C1 segment of cervical spinal cord (tissue), 14 donors: ENCODE results near the gene MAPK14.
"Not testable (repeated sequence)": the region's sequence is repeated elsewhere in the genome, so short reads cannot be mapped to it uniquely, and the experiment has no call there.

ENCODE experiments used
- DNase-seq, 14 donors: peaks; one replicate each; lab custom pipeline; 2025; lab: John Stamatoyannopoulos, UW

The MAPK14 gene

DNA sequence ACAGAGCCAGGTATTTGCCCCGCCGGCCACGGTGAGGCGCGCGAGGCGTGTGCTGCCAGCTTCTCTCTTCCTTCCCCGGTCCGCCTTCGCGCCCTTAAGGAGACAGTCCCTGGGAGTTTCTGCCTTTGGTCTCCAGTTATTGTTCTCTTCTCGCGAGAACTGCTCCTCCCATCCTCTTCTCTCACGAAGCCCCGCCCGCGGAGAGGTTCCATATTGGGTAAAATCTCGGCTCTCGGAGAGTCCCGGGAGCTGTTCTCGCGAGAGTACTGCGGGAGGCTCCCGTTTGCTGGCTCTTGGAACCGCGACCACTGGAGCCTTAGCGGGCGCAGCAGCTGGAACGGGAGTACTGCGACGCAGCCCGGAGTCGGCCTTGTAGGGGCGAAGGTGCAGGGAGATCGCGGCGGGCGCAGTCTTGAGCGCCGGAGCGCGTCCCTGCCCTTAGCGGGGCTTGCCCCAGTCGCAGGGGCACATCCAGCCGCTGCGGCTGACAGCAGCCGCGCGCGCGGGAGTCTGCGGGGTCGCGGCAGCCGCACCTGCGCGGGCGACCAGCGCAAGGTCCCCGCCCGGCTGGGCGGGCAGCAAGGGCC is at the start of gene MAPK14:
TSS of gene MAPK14 (plus strand) at position 308 of the 587 bp plus-strand sequence. CDS start 350 bp downstream, outside the sequence.
- DNase-seq: peak; percentile 52 to 99 (median 94)

DNA sequence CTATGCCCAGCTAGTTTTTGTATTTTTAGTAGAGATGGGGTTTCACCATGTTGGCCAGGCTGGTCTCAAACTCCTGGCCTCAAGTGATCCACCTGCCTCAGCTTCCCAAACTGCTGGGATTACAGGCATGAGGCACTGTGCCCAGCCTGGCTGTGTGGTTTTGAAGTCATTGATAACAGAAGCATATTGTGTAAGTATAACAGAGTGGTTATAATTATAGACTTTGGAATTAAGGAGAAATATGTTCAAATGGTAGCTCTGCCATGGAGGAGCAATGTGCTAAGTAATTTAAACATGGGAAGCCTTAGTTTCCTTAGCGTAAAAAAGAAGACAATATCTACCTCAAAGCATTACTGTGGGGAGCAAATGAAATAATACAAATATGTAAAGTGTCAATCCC is 47.5 kb upstream of the MAPK14 start:
- DNase-seq: not testable (repeated sequence)

DNA sequence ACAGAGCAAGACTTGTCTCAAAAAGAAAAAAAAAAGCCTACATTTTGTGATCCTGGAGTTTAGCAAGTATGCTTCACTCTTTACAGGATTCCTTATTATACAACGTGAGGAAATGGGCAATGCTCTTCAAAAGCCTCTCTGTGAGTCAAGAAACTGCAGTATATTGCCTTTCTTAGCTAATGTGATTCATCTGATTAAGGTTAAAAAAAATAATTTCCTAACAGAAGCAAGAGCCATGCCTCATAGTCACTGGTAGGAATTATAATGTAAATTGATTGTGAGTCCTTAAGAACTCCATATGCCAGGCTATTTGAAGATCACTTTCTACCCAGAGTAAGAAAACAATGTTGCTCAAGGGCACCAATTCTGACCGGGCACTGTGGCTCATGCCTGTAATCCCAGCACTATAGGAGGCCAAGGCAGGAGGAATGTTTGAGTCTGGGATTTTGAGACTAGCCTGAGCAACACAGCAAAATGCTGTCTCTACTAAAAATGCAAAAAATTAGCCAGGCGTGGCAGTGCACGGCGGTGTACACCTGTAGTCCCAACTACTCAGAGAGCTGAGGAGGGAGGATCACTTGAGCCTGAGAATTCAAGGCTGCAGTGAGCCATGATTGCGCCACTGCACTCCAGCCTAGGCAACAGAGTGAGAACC is 46.5 kb upstream of the MAPK14 start:
- no peak for DNase-seq

DNA sequence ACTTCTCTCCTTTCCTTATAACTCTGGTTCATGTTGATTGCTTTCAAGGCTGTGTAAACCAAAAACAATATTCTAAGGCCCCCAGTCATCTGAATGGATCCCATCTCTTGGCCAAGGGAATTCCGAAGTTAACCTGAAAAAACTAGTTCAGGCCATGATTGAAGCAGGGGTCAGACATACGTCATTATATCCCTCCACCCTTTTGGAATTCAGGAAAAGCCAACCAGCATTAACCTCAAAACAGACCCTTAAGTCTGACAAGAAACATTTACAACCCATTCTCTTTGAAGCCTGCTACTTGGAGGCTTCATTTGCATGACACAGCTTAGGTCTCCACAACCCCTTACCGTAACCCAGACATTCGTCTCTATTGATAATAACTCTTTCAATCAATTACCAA is 42.9 kb upstream of the MAPK14 start:
- DNase-seq: no peak

DNA sequence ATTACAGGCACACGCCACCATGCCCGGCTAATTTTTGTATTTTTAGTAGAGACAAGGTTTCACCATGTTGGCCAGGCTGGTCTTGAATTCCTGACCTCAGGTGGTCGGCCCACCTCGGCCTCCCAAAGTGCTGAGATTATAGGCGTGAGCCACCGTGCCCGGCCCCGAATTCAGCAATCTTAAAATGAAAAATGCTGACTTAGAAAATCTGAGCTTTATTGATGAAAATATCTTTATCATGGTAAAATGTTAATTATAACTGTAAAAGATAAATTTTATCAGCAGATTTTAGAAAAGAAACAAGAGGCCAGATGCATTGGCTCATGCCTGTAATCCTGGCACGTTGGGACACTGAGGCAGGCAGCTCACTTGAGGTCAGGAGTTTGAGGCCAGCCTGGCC is 39.6 kb upstream of the MAPK14 start:
- DNase-seq: not testable (repeated sequence)

DNA sequence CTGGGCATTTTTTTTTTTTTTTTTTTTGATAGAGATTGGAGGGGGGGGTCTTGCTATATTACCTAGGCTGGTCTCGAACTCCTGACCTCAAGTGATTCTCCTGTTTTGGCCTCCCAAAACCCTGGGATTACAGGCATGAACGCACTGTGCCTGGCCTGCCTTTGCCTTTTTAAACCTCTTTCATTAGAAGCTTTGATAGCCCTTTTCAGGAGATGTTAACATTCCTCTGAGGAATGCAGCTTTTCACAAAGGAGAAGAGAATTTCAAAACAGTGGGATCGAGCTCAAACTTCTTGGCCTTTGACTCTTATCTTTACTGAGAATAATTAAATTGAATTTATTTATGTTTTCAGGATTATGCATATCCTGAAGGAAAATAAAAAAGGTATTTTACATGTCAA is 34.5 kb upstream of the MAPK14 start:
- no peak for DNase-seq

DNA sequence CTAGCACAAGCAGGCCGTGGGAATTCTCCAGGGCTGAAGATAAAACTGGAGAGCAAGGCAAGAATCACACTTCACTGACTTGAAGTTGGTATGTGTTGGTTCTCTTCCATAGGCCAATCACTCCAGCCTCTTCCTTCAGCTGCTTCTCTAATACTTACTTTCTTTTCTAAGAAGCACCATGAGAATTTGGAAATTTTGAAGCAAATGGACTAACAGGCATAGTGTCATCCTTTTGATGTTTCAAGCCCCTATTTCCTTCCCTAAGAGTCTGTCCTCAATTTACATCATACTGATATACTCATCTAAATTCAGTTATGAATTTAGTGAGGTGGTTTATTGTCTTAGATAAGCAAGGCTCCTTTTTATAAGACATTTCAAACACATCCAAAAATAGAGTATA is 27.2 kb upstream of the MAPK14 start:
- DNase-seq: no peak

DNA sequence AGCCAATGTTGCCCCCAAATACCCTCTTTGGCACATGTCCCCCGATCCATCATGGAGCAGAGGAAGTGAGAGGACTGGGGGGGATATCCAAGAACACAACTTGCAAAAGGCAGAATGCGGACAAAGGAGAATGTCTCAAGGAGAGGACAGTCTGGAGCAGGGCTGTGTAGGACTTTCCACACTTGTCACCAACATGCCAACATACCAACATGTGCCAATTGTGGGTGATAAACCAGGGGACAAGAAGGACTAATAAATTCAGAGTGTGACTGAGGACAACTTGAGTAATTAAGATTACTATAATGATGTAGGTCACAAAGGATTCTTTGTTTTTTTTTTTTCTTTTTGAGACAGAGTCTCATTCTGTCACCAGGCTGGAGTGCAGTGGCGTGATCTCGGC is 11.9 kb upstream of the MAPK14 start:
- no peak for DNase-seq

DNA sequence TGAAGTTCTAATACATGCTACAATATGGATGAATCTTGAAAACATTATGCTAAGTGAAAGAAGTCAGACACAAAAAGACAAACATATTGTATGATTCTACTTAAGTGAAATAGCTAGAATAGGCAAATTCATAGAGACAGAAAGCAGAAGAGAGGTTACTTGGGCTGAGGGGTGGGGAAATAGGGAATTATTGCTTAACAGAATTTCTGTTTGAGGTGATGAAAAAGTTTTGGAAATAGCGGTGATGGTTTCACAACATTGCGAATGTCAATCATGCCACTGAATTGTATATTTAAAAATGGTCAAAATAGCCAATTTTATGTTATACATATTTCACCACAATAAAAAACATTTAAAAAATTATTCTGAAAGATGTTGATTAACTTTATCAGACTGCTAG is 9.3 kb upstream of the MAPK14 start:
- no peak for DNase-seq

DNA sequence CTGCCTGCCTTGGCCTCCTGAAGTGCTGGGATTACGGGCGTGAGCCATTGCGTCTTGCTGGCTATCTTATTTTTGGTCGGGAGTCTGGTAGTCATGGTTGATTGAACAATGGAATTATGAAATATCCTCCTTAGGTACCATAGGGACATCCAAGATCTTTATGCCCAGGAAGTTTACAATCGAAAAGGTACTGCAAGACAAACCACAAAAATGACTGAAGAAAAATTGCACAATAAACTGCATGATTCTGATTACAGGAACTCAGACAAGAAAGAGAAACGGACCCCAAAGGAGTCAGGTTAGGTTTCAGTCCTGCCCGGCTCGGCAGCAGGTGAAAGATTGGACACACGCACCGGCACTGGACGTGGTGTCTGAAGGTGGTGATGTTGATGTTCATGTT is 8.4 kb upstream of the MAPK14 start:
- DNase-seq: no peak

DNA sequence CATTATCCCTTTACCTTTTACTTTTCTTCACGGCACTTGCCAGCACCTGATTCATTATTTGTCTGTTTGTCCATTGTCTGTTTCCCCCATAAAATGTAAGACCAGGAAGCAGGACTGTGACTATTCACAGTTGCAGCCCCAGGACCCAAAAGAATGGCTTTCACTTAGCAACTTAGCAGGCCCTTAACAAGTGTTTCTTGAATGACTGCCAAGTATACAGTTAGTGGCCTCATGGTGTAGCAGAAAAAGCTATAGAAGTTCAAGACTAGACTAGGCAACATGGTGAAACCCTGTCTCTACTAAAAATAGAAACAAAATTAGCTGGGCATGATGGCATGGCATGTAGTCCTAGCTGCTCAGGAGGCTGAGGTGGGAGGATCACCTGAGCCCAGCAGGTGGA is 7.5 kb upstream of the MAPK14 start:
- DNase-seq: no peak

DNA sequence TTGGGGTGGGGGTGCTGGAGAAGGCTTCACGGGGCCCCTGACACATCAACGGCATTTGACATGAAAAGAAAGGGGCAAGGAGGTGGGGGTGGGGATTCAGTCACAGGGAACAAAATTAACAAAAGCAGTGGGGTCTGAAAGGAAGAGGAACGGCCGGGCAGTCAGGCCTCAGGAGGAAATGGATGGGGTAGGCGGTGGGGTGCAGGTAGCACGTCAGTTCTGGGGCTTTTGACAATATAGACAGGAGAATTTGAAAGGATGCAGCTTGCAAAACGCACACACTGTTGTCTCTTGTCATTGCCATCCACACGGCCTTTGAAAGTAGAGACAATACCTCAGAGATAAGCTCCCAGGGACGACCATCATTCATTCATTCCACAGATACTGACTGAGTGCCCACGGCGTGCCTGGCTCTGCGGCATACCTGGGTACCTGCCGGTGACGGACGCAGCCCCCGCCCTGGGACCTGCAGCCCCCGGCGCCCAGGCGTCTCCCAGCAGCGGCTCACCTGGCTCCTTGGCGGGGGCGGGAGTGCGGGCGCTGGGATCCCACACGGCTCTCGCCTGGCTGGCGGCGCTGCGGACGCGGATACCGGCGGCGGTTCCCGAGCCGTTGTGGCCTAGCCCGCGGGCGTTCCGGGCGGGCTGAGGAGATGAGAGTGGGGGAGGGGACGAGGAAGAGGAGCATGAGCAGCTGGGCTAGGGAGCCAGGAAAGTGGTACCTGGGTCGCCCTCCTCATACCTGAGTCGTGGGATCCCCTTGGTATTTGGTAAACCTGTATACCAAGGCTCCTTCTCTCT is 3.4 kb upstream of the MAPK14 start, which contains the start of gene SLC26A8:
TSS of gene SLC26A8 (minus strand) at position 646 of the 800 bp plus-strand sequence. CDS start 4,934 bp downstream, outside the sequence.
- DNase-seq: peak in 1 of 14 donors; percentile 55

DNA sequence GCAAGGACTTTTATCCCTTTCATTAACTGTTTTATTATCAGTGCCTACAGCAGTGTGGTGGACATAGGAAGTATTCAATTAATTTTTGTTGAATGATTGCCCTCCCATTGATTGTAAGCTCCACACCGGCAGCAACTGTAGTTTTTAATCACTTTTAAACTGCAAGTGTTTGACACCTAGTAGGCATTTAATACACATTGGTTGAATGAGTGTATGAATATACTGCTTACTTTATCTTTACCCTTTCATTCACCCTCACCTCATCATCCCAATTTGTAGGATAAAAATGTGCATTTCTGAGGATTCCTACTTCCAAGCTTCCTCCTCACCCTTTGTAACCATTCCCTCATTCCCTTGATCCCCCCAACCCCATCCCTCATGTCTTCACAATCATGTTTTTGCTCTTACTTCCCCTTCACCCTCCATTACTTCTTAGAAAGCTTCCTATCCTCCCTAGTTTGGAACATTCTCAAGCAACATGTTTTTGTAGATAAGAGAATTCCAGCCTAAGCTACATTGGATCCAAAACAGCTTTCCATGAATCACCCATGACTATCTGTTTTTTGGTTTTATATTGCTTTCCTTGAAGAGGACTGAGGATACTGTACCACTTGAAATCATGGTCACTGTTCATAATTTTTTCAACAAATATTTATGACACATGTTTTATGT is 2.2 kb upstream of the MAPK14 start:
- no peak for DNase-seq

DNA sequence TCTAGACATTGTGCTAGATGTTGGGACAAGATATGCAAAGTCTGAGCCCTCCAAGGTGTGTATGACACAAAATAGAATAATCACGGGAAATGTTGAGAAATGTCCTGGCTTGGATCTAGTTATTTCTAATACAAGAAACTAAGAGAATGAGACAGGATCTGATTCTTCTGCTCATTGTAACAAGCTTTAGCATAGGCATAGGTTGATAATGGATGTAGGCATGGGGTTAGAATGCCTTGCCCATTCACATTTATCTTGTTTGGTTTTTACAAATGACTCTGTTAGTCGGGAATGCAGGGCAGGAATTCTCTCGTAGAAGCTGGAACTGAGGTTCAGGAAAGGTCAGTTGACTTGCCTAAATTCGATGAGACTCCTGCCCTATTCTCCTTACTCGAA is 1.7 kb upstream of the MAPK14 start:
- DNase-seq: no peak

DNA sequence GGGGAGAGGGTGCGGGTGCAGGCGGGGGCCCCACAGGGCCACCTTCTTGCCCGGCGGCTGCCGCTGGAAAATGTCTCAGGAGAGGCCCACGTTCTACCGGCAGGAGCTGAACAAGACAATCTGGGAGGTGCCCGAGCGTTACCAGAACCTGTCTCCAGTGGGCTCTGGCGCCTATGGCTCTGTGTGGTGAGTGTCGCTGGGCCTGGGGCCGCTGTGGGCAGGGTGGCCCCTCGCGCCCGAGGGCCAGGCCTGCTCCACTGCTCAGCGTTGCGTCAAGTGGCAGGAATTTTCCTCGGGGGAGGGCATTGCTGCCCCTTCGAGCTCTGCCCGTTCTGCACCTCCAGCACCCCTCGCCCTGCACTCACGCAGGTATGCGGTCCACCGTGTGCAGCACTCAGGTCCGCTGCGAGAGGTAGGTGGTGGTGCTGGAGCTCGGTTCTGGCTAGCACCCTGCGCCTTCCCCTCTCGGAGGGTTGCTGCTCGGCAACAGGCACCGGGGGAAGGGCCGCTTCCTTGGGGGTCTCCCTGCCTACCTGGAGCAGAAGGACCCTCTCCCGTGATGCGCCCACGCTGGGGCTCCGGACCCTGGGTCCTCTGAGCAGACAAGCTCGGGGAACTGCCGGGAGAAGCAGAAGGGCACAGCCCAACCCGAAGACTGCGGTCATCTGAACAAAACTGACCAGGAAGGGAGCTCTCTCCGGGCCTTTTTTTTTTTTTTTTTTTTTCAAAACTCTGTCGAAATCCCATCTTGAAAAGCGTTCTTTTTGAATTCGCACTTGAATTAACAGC is 674 bp downstream of the MAPK14 start:
- DNase-seq: peak in 11 of 14 donors; percentile 17 to 71 (median 48)

DNA sequence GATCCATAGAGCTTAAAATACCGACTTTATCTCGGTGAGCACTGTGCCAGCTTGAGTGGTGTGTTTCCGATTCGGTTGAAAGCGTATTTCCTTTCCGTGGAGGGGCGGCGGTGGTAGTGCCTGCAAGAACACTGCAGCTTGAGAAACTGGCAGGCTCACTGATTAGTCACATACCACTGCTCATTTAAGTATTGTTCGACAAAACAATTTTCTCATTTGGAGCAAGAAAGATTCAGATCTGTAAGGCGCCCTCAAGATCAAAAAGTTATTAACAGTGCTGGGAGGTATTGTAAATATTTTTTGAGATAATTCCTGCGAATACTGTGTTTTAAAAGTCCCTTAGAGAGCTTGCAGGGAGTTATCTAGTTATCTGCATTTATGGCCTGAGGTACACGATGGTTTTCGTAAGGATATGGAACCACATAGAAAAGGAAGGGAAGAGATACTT is 1.3 kb downstream of the MAPK14 start:
- DNase-seq: peak in 7 of 14 donors; percentile 2 to 47 (median 28)

DNA sequence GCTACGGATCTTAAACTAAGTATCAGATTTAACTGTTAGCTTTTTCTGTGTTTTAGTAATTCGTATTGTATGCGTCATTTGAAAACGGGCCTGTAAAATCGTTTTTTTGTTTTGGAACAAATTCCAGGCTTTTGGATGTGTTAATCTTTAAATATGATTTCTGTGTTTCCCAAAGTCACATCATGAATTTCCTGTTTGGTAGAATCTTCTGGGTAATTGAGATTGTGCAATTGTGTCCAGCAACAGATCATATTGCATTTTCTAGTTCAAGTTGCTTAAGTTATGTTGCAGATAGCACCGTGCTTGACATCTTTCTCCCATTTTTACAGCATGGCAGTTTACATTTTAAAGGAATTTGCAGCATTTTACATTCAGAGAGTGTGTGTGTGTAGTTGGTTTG is 1.9 kb downstream of the MAPK14 start:
- DNase-seq: no peak

DNA sequence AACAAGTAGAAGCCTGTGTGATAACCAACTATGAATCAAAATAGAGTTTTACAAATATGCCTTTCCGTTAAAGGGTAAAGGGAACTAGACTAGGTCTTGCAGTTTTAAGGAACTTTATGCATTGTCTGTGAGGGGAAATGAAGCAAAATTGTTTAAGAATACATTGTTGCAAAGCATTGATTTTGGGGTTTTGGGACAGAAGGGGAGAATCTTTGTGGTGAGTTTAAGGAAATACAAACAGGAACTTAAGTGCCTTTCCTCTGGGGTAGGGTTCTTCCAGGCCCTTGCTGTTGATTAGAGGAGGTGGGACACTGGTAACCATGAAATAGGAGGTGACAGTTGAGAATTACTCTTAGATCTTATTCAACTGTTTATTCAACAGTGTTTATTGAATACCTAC is 4.7 kb downstream of the MAPK14 start:
- no peak for DNase-seq

DNA sequence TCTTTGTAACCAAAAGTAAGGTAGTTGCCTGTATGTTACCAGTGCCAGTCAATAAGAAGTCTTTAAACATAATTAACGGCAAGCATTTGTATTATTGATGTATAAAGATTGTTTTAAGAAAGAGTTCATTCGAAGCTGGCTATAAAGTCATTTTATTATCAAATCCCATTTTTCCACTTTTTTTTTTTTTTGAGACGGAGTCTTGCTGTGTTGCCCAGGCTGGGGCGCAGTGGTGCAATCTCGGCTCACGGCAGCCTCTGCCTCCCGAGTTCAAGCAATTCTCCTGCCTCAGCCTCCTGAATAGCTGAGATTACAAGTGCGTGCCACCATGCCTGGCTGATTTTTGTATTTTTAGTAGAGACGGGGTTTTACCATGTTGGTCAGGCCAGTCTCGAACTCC is 5.5 kb downstream of the MAPK14 start:
- not testable (repeated sequence) for DNase-seq

DNA sequence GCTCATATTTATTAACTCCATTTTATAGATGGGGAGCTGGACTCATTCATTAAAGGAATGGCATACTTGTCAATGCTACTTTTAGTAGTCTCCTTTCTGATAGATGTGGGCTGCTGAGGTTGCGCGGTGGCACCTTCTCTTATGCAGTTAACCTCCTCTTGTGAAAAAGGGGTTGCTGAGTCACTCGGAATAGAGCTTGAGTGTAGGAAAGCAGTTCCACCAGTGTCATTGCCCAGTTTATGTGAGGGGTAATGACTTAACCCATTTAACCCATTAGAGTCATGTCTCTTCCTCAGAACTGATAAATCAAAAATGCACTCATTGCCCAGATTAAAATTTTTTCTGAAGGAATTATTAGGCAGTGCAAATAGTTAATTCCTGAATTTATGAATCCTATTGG is 6.3 kb downstream of the MAPK14 start:
- DNase-seq: no peak

DNA sequence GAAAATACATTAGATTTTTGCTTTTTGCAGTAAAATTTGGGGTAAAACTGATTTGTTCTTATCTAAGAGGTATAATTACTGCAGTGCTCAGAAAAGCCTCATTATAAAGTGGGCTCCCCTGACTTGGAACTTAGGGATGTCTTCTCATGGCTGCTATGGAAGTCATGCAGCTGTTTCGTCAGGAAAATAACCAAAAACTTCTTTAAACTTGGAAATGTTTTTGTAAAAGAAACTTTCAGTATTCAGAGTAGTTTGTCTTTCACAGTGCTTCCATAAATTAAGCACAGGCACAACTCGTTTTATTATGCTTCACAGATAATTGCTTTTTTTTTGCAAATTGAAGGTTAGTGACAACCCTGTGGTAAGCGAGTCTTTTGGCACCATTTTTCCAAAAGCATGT is 6.8 kb downstream of the MAPK14 start:
- no peak for DNase-seq
